Measurements from ENCODE around the gene KATNB1.

The KATNB1 gene

DNA sequence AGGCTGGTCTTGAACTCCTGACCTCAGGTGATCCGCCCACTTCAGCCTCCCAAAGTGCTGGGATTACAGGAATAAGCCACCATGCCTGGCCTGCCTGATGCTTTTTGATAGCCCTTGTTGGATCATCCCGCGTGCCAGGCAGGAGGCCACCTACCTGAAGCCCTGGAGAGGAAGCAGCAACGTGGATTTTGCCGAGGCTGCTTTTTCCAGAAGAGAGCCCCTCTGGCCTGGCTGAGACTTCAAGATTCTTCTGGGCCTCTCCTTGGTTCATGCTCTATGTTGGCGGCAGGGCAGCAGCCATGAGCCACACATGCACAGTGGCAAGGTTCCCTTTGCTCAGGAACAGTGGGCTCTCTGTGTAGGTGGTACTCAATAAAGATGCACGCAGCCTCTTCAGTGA, 11.5 kb downstream of the KATNB1 start:
- DNase-seq: no peak

DNA sequence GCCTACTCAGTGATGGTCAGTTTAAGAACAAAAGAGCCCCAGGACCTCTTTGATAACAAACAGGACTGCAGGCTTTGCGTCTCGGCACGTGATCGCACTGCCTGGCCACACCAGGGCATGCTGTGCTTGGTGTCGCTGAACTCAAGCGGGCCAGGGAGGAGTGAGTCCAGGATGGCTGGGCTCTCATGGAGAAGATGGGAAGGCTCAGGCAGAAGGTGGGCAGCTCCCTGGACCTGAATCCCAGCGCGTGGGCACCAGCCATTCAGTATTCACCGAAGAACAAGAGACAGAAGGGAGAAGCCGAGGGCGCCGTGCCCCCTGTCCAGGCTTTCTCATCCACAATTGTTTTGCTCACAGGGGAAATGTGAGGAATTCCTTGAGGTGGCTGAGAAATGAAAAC, 11.9 kb downstream of the KATNB1 start:
- no peak for DNase-seq

GRCh38 chr16:57747996-57748395, 12.4 kb downstream of the KATNB1 start:
- DNase-seq: no peak

DNA sequence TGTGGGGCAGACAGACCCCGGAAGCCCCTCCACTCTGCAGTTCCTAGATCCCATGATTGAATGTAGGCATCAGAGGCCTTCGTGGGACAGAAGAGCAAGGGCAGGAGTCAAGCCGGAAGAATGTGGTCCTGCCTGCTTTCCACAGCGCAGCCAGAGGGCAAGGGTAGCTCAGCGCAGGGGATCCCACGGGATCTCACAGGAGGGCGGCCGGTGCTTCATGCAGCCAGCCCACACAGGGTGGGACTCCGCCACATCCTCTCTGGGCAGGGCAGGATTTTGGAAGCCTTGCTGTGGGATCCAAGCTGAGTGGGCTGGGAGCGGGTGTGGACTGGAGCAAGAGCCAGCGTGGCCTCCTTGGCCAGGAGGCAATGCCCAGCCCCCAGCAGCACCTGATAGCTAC, 13.0 kb downstream of the KATNB1 start:
- DNase-seq: no peak

- DNase-seq: no peak
Measured at GRCh38 chr16:57749101-57749692, 13.6 kb downstream of the KATNB1 start.

DNA sequence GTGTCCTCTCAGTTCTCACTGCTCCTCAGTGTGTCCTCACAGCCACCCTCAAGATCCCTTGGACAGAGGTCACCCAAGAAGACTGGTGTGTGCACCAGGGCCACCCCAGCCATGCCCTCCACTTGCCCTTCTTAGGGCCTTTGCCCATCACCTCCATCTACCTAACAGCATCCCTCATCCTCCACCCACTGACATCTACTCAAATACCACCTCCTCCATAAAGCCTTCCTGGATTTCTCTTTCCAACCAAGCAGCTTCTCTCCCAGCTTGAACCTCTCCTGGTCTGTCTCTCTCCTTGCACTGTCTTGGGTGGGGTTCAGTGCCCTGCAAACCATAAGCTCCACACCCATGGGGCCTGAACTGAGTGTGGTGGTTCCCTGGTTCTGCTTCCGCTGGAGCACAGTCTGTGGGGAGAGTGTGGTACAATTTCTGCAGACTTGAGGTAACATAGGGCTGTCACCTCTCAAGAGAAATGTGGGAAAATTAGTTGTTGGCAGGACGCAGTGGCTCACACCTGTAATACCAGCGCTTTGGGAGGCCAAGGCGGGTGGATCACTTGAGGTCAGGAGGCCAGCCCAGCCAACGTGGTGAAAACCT, 14.4 kb downstream of the KATNB1 start:
- no peak for DNase-seq

DNA sequence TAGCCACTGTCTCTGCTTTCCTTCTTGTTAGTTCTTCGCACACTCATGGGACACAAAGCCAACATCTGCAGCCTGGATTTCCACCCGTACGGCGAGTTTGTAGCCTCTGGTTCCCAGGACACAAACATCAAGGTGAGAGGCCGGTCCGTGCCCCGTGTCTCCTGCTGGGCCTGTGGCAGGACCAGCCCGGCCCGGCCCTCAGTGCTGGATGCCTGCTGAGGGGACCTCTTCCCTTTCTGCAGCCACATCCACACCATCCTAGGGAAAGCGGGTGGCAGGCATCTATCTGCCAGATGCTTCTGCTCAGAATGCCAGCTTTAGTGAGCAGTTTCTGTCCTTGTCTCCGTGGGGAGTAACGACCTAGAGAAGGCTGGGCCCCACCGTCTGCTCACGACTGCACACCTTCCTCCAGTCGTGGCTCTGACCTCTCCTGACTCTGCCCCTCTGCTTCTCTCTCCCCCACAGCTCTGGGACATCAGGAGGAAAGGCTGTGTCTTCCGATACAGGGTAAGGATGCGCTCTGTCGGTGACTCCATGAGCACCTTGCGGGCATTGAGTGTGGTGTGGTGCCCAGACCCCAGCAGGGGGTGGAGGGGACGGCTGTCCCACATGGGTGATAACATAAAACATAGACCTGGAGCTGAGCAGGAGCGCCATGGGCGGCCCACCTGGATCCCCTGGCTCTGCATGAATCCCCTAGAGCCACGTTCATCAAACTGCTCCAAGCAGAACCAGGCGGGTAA, 15.4 kb downstream of the KATNB1 start:
- no peak for DNase-seq

GRCh38 chr16:57751539-57752202, 16.1 kb downstream of the KATNB1 start:
- DNase-seq: no peak

DNA sequence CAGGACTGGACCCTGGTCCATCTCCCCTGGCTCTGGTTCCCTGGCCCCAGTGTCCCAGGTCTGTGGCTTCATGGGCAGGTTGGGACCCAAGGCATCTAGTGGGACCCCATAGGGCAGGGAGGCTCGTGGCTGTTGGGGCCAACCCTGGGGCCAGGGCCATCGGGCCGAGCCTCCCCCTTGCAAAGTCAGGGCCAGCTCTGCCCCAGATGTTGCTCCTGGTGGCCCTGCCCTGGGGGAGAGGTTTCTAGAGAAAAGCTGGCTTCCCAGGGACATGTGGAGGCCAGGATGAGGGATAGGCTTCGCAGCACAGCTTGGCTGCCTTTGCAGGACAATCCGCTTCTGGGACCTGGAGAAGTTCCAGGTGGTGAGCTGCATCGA, 16.6 kb downstream of the KATNB1 start:
- DNase-seq: no peak

- DNase-seq: no peak
Measured at GRCh38 chr16:57752581-57753447, 17.2 kb downstream of the KATNB1 start.

- DNase-seq: no peak
Measured at GRCh38 chr16:57753448-57754353, 18.1 kb downstream of the KATNB1 start.

DNA sequence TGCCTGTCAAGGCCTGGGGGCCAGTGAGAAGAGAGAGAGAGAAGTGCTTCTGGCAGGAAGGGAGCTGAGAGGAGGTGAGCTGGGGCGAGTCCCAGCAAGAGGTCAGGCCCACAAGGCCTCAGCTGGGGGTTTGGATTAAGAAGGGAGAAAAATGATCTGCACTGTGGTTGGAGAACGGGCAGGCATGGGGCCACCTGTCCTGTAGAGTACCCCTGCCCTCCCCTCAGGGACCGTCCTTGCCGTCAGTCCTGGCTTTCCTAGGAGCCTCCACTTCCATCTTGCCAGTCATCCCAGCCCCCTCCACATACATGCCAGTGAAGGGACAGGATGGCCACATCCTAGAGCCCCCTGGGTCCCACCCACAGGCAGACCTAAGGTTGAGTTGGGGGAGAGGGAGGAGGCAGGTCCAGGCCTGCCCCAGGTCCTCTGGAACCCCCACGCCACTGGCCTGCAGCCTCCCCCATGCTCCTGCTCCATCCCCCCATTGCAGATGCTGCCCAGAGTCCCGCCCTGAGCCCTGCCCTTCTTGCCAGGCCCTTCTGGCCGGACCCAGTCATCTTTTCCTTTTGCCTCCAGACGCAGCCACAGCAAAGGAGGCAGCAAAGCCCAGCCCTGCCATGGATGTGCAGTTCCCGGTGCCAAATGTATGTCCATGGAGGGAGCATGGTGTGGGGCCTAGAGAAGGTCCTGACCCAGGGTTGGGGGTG, 18.9 kb downstream of the KATNB1 start:
- no peak for DNase-seq

DNA sequence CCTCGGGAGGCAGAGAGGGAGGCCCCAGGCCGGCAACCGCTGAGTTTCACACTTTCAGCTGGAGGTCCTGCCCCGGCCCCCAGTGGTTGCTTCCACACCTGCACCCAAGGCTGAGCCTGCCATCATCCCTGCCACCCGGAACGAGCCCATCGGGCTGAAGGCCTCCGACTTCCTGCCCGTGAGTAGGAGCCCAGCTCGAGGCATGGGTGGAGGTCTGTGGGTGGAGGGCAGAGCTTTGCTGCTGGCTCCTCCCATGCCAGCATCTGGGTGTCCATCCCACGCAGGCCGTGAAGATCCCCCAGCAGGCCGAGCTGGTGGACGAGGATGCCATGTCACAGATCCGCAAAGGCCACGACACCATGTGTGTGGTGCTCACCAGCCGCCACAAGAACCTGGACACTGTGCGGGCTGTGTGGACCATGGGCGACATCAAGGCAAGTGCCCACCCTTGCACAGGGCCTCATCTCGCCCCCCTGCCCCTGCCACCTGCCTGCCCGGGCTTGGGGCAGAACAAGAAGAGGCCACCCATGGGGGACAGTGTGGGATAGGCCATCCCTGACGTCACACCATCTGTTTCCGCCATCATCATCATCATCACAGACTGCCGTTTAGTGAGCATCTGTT, 19.6 kb downstream of the KATNB1 start:
- DNase-seq: no peak

DNA sequence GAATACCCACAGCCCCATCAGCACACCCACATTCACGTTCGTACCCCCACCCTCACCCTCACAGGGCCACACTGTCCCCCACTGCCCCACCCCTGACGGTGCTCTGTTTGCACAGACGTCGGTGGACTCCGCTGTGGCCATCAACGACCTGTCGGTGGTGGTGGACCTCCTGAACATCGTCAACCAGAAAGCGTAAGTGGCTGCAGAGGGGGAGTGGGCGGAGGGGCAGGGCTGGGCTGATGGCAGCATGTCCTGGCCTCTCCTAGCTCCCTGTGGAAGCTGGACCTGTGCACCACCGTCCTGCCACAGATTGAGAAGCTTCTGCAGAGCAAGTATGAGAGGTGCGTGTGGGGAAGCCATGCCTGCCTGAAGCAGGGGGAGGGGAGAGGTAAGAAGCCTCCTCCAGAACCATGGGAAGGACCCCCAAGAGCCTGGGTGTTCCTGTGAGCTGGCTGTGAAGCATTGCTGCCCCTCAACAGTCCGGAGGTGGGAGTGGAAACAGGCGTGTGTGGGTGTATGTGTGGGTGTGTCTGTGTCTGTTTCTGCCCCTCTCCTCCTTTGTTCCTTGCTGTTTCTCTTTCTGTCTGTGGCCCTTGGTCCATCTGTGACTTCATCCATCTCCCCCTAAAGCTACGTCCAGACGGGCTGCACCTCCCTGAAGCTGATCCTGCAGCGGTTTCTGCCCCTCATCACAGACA, 20.3 kb downstream of the KATNB1 start:
- no peak for DNase-seq

DNA sequence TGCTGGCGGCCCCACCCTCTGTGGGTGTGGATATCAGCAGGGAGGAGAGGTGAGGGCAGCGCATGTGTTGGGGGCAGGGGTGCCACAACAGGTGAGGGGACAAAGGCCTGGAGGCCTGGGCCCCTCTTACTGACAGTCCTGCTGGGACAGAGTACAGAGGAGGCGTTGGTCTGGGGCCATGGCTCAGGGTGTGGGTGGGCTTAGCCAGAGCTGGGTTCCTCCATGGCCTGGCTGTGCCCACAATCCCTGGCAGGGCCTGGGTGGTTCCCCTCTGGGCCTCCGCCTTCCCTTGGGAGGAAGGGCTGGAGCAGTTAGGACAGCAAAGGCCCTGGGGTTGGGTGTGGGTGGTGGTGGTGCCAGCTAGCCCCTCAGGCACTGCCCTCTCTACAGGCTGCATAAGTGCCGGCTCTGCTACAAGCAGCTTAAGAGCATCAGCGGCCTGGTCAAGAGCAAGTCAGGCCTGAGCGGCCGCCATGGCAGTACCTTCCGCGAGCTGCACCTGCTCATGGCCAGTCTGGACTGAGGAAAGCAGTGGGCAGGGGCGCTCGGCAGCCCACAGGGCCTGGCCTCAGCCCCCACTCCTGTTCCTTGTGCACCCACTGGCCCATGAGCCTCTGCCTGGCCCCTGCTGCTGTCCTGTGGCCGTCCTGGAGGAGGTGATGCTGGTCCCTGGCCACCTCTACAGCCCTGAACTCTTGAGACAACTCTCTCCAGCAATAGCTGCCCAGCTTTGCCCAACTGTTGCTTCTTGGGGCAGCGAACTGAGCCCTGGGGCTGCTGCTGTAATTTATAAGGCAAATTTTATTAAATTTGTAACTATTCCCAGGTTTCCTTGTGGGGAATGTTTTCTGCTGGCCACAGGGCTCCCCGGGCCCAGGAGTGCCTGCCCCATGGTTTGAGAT, 21.1 kb downstream of the KATNB1 start:
- no peak for DNase-seq

DNA sequence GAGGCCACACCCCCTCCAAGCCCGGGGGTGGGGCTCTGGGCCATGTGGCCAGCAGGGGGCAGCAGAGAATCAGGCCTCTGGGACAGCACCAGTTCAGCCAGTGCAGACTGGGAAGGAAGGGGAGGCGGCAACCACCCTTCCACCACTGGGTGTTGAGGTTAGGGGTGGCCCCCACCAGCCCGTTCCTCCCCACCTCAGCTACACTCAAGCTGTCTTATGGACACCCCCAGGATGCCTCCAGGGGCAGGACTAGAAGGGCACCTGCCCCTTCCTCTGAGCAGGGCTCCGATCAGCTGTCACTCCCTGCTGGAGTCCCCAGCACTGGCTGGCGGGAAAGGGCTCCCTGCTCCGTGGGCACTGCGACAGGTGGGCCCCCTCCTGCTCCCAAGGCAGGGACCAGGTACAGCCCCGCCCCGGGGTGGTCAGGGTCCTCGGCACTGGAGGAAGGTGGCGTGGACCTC, 21.8 kb downstream of the KATNB1 start:
- DNase-seq: peak; percentile 48

- no peak for DNase-seq
Measured at GRCh38 chr16:57757883-57758282, 22.3 kb downstream of the KATNB1 start.

DNA sequence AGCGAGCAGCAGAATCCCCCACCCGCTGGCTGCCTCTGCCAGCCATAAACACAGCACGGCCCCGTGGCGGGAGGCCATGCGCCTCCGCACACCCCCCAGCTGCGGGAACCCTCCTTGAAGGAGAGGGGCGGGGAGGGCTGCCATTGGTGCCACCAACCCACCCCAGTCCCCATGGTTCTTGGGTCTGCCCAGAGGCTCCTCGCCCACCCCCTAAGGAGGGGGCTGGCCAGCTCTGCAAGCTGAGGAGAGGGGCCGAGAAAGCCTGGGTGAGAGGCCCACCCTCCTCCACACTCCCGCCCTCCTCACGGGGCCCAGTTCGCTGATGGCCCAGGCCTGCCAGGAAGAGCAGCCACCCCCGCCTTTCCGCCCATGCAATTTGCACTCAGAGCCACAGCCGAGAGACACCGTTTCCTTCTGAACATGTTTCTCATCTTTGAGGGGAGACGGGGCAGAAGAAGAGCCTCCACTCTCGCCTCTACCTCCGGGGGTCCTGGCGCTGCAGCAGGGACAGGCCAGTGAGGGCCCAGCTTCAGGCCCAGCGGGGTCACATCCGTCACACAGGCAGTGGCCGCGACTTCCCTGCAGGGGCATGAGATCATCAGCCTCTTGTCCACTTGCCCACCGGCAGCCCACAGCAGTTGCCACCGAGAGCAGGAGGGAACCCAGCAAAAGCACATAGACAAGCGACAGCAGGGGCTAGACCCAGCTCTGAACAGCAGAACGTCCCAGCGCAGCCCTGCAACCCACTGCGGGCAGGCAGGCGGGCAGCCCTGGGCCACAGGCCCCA, 23.0 kb downstream of the KATNB1 start:
- no peak for DNase-seq
